Memory B cell (primary cell): Measurements from ENCODE around the gene KRTAP10-2.

ENCODE experiments used
- ATAC-seq: fragments of 150-1000 bp; cut with Tn5 transposase; 2 replicates; pipeline ENCODE4 v1.10.0; 2021; ENCODE audit warnings: low read depth, mild to moderate bottlenecking, moderate library complexity
- DNase-seq, 2 donors: peaks; one replicate each; pipeline ENCODE4 v3.0.0; 2022; ENCODE audit warnings: low spot score in 2 of 2
- H3K27ac Mint-ChIP-seq: one replicate; pipeline ENCODE4 v1.8.0; 2022; ENCODE audit warnings: mild to moderate bottlenecking, moderate library complexity, mixed read lengths
- H3K27me3 Mint-ChIP-seq: one replicate; pipeline ENCODE4 v1.8.0; 2022; ENCODE audit warnings: mixed read lengths
- H3K36me3 Mint-ChIP-seq: one replicate; pipeline ENCODE4 v1.8.0; 2022; ENCODE audit warnings: mild to moderate bottlenecking, mixed read lengths
- H3K4me1 Mint-ChIP-seq: one replicate; pipeline ENCODE4 v1.8.0; 2022; ENCODE audit warnings: mixed read lengths
- H3K4me3 Mint-ChIP-seq: one replicate; pipeline ENCODE4 v1.8.0; 2022; ENCODE audit warnings: mild to moderate bottlenecking, moderate library complexity, mixed read lengths
- H3K9me3 Mint-ChIP-seq: one replicate; pipeline ENCODE4 v1.8.0; 2022; ENCODE audit warnings: mixed read lengths

Gene KRTAP10-2

GRCh38 chr21:44532712-44533111 lies 18.6 kb downstream of the KRTAP10-2 start:
- peaks cover 1% of the 10 kb centered on the region for H3K9me3 Mint-ChIP-seq
- H3K27ac Mint-ChIP-seq: no peak overlapping the region
- DNase-seq (no peak), ATAC-seq (no peak)
- H3K4me1 Mint-ChIP-seq: peaks cover 4% of the 10 kb centered on the region
- no peaks in the 10 kb centered on the region for H3K36me3 Mint-ChIP-seq
- no peak overlapping the region for H3K4me3 Mint-ChIP-seq
- H3K27me3 Mint-ChIP-seq: peaks cover 16% of the 10 kb centered on the region

- peaks cover 12% of the 10 kb centered on the region for H3K27me3 Mint-ChIP-seq
- H3K4me1 Mint-ChIP-seq: peaks cover 4% of the 10 kb centered on the region
- no peak overlapping the region for H3K4me3 Mint-ChIP-seq
- ATAC-seq (no peak), DNase-seq (no peak)
- H3K36me3 Mint-ChIP-seq: no peaks in the 10 kb centered on the region
- H3K27ac Mint-ChIP-seq: no peak overlapping the region
- H3K9me3 Mint-ChIP-seq: peaks cover 1% of the 10 kb centered on the region
Observed at GRCh38 chr21:44531606-44532564, 19.4 kb downstream of the KRTAP10-2 start.

GRCh38 chr21:44530903-44531605 lies 20.3 kb downstream of the KRTAP10-2 start:
- Mint-ChIP-seq H3K36me3 (no peaks in the 10 kb centered on the region), H3K4me1 (peaks cover 4% of the 10 kb centered on the region), H3K4me3 (no peak overlapping the region), H3K27me3 (peaks cover 12% of the 10 kb centered on the region), H3K9me3 (peaks cover 1% of the 10 kb centered on the region), H3K27ac (no peak overlapping the region)
- ATAC-seq (no peak), DNase-seq (no peak)

GRCh38 chr21:44530221-44530902 lies 20.9 kb downstream of the KRTAP10-2 start:
- DNase-seq (no peak), ATAC-seq (no peak)
- Mint-ChIP-seq H3K4me3 (no peak overlapping the region), H3K9me3 (peaks cover 1% of the 10 kb centered on the region), H3K36me3 (no peaks in the 10 kb centered on the region), H3K27ac (no peak overlapping the region), H3K4me1 (peaks cover 4% of the 10 kb centered on the region), H3K27me3 (peaks cover 12% of the 10 kb centered on the region)

GRCh38 chr21:44529503-44530125 lies 21.7 kb downstream of the KRTAP10-2 start:
- H3K9me3 Mint-ChIP-seq: peaks cover 1% of the 10 kb centered on the region
- peaks cover 4% of the 10 kb centered on the region for H3K4me1 Mint-ChIP-seq
- no peak for ATAC-seq
- peaks cover 10% of the 10 kb centered on the region for H3K27me3 Mint-ChIP-seq
- H3K27ac Mint-ChIP-seq: no peak overlapping the region
- no peaks in the 10 kb centered on the region for H3K36me3 Mint-ChIP-seq
- H3K4me3 Mint-ChIP-seq: no peak overlapping the region
- DNase-seq: no peak

GRCh38 chr21:44529011-44529421 lies 22.3 kb downstream of the KRTAP10-2 start:
- Mint-ChIP-seq H3K9me3 (peaks cover 1% of the 10 kb centered on the region), H3K4me3 (no peak overlapping the region), H3K27ac (no peak overlapping the region), H3K36me3 (no peaks in the 10 kb centered on the region), H3K27me3 (peaks cover 9% of the 10 kb centered on the region), H3K4me1 (peaks cover 4% of the 10 kb centered on the region)
- DNase-seq (no peak), ATAC-seq (no peak)

GRCh38 chr21:44528634-44528995 lies 22.7 kb downstream of the KRTAP10-2 start:
- ATAC-seq: no peak
- no peak overlapping the region for H3K4me3 Mint-ChIP-seq
- no peaks in the 10 kb centered on the region for H3K36me3 Mint-ChIP-seq
- peaks cover 1% of the 10 kb centered on the region for H3K9me3 Mint-ChIP-seq
- H3K4me1 Mint-ChIP-seq: peaks cover 4% of the 10 kb centered on the region
- H3K27me3 Mint-ChIP-seq: peaks cover 9% of the 10 kb centered on the region
- H3K27ac Mint-ChIP-seq: no peak overlapping the region
- no peak for DNase-seq

- peaks cover 9% of the 10 kb centered on the region for H3K27me3 Mint-ChIP-seq
- H3K27ac Mint-ChIP-seq: no peak overlapping the region
- H3K9me3 Mint-ChIP-seq: peaks cover 1% of the 10 kb centered on the region
- no peaks in the 10 kb centered on the region for H3K36me3 Mint-ChIP-seq
- no peak overlapping the region for H3K4me3 Mint-ChIP-seq
- DNase-seq: no peak
- ATAC-seq: no peak
- peaks cover 4% of the 10 kb centered on the region for H3K4me1 Mint-ChIP-seq
Observed at GRCh38 chr21:44527983-44528633, 23.2 kb downstream of the KRTAP10-2 start.

GRCh38 chr21:44527156-44527982 lies 23.9 kb downstream of the KRTAP10-2 start:
- H3K9me3 Mint-ChIP-seq: peaks cover 1% of the 10 kb centered on the region
- no peak for ATAC-seq

GRCh38 chr21:44526096-44526997 lies 25.0 kb downstream of the KRTAP10-2 start:
- ATAC-seq (no peak), DNase-seq (no peak)
- Mint-ChIP-seq H3K27me3 (peaks cover 6% of the 10 kb centered on the region), H3K9me3 (peaks cover 1% of the 10 kb centered on the region), H3K4me1 (peaks cover 4% of the 10 kb centered on the region), H3K36me3 (no peaks in the 10 kb centered on the region), H3K27ac (no peak overlapping the region), H3K4me3 (no peak overlapping the region)

More at GRCh38 chr21:44527156-44527982, 23.9 kb downstream of the KRTAP10-2 start:
- H3K4me1 Mint-ChIP-seq: peaks cover 4% of the 10 kb centered on the region
- peaks cover 9% of the 10 kb centered on the region for H3K27me3 Mint-ChIP-seq
- no peaks in the 10 kb centered on the region for H3K36me3 Mint-ChIP-seq
- no peak overlapping the region for H3K27ac Mint-ChIP-seq
- no peak overlapping the region for H3K4me3 Mint-ChIP-seq
- no peak for DNase-seq

- Mint-ChIP-seq H3K4me1 (peaks cover 4% of the 10 kb centered on the region), H3K36me3 (no peaks in the 10 kb centered on the region), H3K27me3 (peaks cover 7% of the 10 kb centered on the region), H3K9me3 (peaks cover 1% of the 10 kb centered on the region), H3K27ac (no peak overlapping the region), H3K4me3 (no peak overlapping the region)
- no peak for ATAC-seq
- no peak for DNase-seq
Observed at GRCh38 chr21:44525391-44526095, 25.8 kb downstream of the KRTAP10-2 start.
